GM18526 (cell line): ENCODE results near the gene PPM1E.

Experiments
- POLR2A ChIP-seq: IDR thresholded peaks from 3 replicates; pipeline ENCODE4 v1.6.1; 2011; ENCODE audit not compliant: insufficient read length; ENCODE audit errors: extremely low read depth

The PPM1E gene

DNA sequence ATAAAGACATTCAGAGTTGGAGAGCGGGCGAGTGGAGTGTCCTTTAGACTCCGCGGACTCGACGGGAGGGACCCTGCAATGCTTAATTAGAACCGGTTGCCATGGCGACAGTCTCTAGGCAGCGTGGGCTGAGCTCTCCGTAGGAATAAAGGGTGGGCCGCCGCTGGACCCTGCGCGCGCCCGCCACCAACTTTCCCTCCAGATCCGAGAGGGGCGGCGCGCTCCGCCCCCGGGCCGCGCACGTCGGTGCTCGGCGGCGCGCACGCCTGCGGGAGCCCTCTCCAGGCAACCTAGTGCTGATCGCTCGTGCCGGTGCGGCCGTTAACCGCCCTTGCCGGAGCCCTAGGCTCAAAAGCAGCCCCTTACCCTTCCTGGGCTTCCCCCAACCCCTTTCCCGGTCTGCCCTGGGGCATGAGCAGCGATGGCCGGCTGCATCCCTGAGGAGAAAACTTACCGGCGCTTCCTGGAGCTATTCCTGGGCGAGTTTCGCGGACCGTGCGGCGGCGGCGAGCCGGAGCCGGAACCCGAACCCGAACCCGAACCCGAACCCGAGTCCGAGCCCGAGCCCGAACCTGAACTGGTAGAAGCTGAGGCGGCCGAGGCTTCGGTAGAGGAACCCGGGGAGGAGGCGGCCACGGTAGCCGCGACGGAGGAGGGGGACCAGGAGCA lies at the start of gene PPM1E:
PPM1E (plus strand) TSS at position 278 of the 669 bp plus-strand sequence.
- TF ChIP-seq POLR2A: no peak

GRCh38 chr17:58706351-58707140 lies 49.1 kb upstream of the PPM1E start:
- no peak for TF ChIP-seq POLR2A

GRCh38 chr17:58710948-58711552 lies 44.6 kb upstream of the PPM1E start:
- TF ChIP-seq POLR2A: no peak

DNA sequence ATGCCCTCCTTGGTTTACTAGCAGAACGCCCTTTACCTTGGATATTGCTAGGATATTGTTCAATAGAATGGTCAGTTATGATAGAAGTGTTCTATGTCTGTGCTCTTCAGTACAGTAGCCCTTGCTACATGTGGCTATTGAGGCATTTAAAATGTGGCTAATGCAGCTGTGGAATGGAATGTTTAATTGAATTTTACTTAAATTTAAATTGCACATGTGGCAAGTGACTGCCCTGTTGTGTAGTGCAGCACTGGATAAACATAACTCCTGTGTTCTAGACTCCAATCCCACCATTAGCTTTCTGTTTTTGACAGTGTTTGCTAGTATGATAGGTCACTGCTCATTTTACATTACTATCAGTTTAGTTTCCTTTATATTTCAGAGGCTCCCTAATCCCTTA lies 33.4 kb upstream of the PPM1E start:
- TF ChIP-seq POLR2A: no peak

GRCh38 chr17:58722696-58723095 lies 33.0 kb upstream of the PPM1E start:
- TF ChIP-seq POLR2A: no peak

- no peak for TF ChIP-seq POLR2A
Measured at GRCh38 chr17:58728798-58729197, 26.9 kb upstream of the PPM1E start.

DNA sequence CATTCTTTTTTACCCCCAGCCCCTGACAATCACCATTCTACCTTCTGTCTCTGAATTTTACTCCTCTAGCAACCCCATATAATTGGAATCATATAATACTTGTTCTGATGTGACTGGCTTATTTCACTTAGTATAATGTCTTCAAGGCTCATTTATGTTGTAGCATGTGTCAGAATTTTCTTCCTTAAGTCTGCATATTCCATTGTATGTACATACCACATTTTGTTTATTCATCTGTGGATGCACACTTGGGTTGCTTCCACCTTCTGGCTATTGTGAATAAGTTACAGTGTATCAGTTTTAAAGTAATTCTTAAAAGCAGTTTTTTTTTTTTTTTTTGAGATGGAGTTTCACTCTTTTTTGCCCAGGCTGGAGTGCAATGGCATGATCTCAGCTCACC lies 24.7 kb upstream of the PPM1E start:
- TF ChIP-seq POLR2A: no peak

GRCh38 chr17:58734040-58734439 lies 21.6 kb upstream of the PPM1E start:
- no peak for TF ChIP-seq POLR2A

DNA sequence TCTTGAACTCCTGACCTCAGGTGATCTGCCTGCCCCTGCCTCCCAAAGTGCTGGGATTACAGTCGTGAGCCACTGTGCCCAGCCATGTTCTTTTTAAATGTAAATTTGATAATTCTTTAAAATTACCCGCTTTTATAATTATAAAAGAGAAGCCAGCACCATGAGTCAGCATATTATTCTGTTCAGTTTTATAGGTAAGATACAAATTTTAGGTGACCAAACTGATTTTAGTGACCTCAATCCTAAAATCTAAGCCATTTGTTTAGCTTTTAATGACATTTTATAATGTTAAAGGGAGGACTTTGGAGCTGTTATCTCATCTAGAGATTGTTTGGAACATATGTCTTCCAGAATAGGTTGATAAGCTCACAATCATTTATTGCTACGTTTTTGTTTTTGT lies 20.8 kb upstream of the PPM1E start:
- TF ChIP-seq POLR2A: no peak

- no peak for TF ChIP-seq POLR2A
Measured at GRCh38 chr17:58741121-58741625, 14.5 kb upstream of the PPM1E start.

GRCh38 chr17:58747674-58748073 lies 8.0 kb upstream of the PPM1E start:
- no peak for TF ChIP-seq POLR2A

DNA sequence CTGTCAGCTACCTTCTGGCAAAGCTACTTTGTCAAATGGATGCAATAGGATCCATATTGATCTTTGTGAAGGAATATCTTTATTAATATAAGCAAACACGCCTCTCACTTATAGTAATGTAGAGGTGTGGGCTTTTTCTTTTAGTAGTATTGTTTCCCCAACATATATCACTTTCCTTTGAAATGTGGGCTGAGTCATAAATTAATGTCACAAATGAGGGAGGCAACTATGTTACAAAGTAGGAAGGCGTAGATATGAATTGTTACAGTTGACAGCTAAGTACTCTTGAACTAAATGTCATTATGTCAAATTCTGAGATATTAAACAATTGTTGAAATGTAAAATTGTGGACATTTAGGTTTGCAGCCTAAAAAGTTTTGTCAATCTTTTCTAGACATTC lies 2.6 kb upstream of the PPM1E start:
- no peak for TF ChIP-seq POLR2A

DNA sequence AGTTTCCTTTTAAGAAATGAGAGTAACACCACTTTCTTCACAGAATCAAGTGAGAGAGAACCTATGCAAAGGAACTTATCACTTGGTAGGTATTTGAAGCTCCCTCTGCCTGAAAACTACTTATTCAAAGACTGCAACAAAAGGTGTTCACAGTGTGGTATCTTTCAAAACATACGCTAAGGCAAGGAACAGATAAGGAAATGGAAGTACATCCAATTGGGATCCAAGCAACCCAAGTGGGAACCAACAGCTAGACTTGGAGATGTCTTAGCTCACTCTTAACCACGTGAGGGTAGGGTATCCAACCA lies 431 bp upstream of the PPM1E start:
- no peak for TF ChIP-seq POLR2A

DNA sequence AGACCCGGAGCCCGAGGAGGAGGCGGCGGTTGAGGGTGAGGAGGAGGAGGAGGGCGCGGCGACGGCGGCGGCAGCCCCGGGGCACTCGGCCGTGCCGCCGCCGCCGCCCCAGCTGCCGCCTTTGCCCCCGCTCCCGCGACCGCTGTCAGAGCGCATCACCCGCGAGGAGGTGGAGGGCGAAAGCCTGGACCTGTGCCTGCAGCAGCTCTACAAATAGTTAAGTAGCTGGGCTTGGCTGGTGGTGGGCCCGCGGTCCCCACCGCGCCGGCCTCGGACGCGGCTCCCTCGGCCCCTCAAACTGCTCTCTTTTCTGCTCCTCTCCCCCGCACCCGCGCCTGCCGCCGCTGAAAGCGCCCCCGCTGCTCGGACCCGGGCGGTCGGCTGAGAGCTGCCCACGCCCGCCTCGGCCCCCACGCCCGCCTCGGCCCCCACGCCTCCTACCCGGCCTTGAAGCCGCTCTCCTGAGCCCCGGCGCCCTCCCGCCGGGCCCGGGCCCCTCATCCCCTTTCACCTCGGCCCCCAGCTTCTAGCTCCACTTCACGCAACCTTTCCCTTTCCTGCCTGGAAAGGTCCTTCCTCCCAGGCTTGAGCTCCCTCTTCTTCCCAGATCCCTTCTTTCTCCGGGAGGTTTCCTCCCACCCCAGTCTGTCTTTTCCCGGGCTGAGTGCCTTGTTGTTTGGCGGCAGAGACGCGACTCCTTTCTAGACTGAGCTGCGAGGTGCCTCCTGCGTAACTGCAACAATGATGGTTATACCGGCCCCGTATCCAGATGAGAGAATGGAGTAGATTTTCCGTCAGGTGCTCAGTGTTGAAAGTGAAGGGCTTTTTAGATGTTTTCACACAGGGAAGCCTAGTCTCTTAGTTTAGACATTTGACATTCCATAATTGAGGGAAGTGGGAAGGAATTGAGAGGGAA lies 850 bp downstream of the PPM1E start:
- TF ChIP-seq POLR2A: no peak

GRCh38 chr17:58757162-58757613 lies 1.5 kb downstream of the PPM1E start:
- no peak for TF ChIP-seq POLR2A
